IMR-90 (cell line): Measurements from ENCODE around the gene FAM89A. TPM values are rescaled to one million over a fixed set of nuclear protein-coding genes. Genes with fewer than 3 reads are reported as not detected.

Experiments used
- ATAC-seq: fragments of 200-7000 bp; cut with Tn5 transposase; 2 replicates; pipeline ENCODE4 v1.9.1; 2020; ENCODE audit warnings: low read depth, mild to moderate bottlenecking, moderate library complexity
- BruUV-seq: library from RNA; stranded (reverse); fragments of 400-500 nt; replicated peaks from 2 replicates; lab custom pipeline; 2021; lab: Mats Ljungman, UMichigan
- CTCF ChIA-PET: fragments of 300-600 bp; formaldehyde crosslinking; extraction: SDS; loops from one replicate; lab custom pipeline; 2021; ENCODE audit warnings: antibody characterized with exemption; lab: Yijun Ruan, JAX
- POLR2A ChIA-PET: fragments of 300-600 bp; sonication (Branson Sonifier 250); formaldehyde crosslinking; loops from one replicate; lab custom pipeline; 2022; ENCODE audit warnings: antibody characterized with exemption; ENCODE audit not compliant: unreplicated experiment; lab: Charles Lee
- DNase-seq: peaks from one replicate; pipeline ENCODE4 v3.0.0; 2013
- H2AFZ ChIP-seq: replicated peaks from 2 replicates; pipeline ENCODE3; 2013; ENCODE audit warnings: low read length, mild to moderate bottlenecking; ENCODE audit not compliant: poor library complexity
- H2AK5ac ChIP-seq: 2 replicates; pipeline ENCODE4 v1.6.1; 2013; ENCODE audit warnings: low read depth, low read length, inconsistent platforms
- H2AK9ac ChIP-seq: replicated peaks from 2 replicates; pipeline ENCODE3; 2013; ENCODE audit warnings: mild to moderate bottlenecking, low read depth, low read length, moderate library complexity; ENCODE audit not compliant: poor library complexity
- H2BK120ac ChIP-seq: 2 replicates; pipeline ENCODE4 v1.6.1; 2013; ENCODE audit warnings: low read depth, low read length, inconsistent platforms
- H2BK15ac ChIP-seq: 3 replicates; pipeline ENCODE4 v1.6.1; 2013; ENCODE audit warnings: low read depth, low read length, inconsistent platforms
- H2BK20ac ChIP-seq: 2 replicates; pipeline ENCODE4 v1.6.1; 2013; ENCODE audit warnings: low read depth, mild to moderate bottlenecking, inconsistent platforms, low read length, moderate library complexity
- H2BK5ac ChIP-seq: 2 replicates; pipeline ENCODE4 v1.6.1; 2013; ENCODE audit warnings: mild to moderate bottlenecking, low read depth, low read length, inconsistent platforms; ENCODE audit not compliant: poor library complexity, severe bottlenecking
- H3K14ac ChIP-seq: replicated peaks from 2 replicates; pipeline ENCODE4 v1.6.1; 2013; ENCODE audit warnings: low read depth, low read length, inconsistent platforms
- H3K18ac ChIP-seq: 2 replicates; pipeline ENCODE4 v1.6.1; 2013; ENCODE audit warnings: low read depth, low read length, control low read depth
- H3K23ac ChIP-seq: 2 replicates; pipeline ENCODE4 v1.6.1; 2013; ENCODE audit warnings: low read depth, low read length, inconsistent platforms
- H3K27ac ChIP-seq: 2 replicates; pipeline ENCODE4 v1.5.1; 2013; ENCODE audit warnings: mild to moderate bottlenecking, control low read depth, low read length; ENCODE audit not compliant: insufficient read depth
- H3K27me3 ChIP-seq: 2 replicates; pipeline ENCODE4 v1.6.1; 2013; ENCODE audit warnings: low read length; ENCODE audit not compliant: control insufficient read depth, insufficient read depth
- H3K36me3 ChIP-seq: 2 replicates; pipeline ENCODE4 v1.6.1; 2013; ENCODE audit warnings: low read length, mixed read lengths; ENCODE audit not compliant: control insufficient read depth, insufficient read depth
- H3K4ac ChIP-seq: 2 replicates; pipeline ENCODE4 v1.6.1; 2013; ENCODE audit warnings: low read depth, low read length, inconsistent platforms
- H3K4me1 ChIP-seq: 2 replicates; pipeline ENCODE4 v1.6.1; 2013; ENCODE audit warnings: low read length, mixed read lengths; ENCODE audit not compliant: control insufficient read depth, insufficient read depth
- H3K4me2 ChIP-seq: 2 replicates; pipeline ENCODE4 v1.6.1; 2013; ENCODE audit warnings: low read depth, mild to moderate bottlenecking, control low read depth, low read length, moderate library complexity
- H3K4me3 ChIP-seq: 2 replicates; pipeline ENCODE4 v1.5.1; 2013; ENCODE audit warnings: low read depth, mild to moderate bottlenecking, control low read depth, low read length, moderate library complexity; ENCODE audit not compliant: insufficient read depth
- H3K56ac ChIP-seq: 2 replicates; pipeline ENCODE4 v1.6.1; 2013; ENCODE audit warnings: low read length, inconsistent platforms; ENCODE audit not compliant: insufficient read depth; ENCODE audit errors: extremely low read depth
- H3K79me1 ChIP-seq, 2 experiments: 2 replicates each; pipeline ENCODE4 v1.6.1; 2013; ENCODE audit warnings: low read length in 2 of 2, inconsistent platforms in 1 of 2, low read depth in 1 of 2
- H3K9ac ChIP-seq: 2 replicates; pipeline ENCODE4 v1.6.1; 2013; ENCODE audit warnings: low read depth, low read length, control low read depth
- H3K9me1 ChIP-seq: 2 replicates; pipeline ENCODE4 v1.6.1; 2013; ENCODE audit warnings: low read length, inconsistent platforms; ENCODE audit not compliant: insufficient read depth
- H3K9me3 ChIP-seq: 2 replicates; pipeline ENCODE4 v1.6.1; 2013; ENCODE audit warnings: low read length; ENCODE audit not compliant: control insufficient read depth, insufficient read depth
- H4K20me1 ChIP-seq: 2 replicates; pipeline ENCODE4 v1.6.1; 2013; ENCODE audit warnings: low read length, inconsistent platforms; ENCODE audit not compliant: insufficient read depth
- H4K5ac ChIP-seq: 2 replicates; pipeline ENCODE4 v1.6.1; 2013; ENCODE audit warnings: mild to moderate bottlenecking, low read depth, low read length, control low read depth
- H4K8ac ChIP-seq, 2 experiments: 2 replicates each; pipeline ENCODE4 v1.6.1; 2013; ENCODE audit warnings: low read depth in 2 of 2, low read length in 2 of 2, control low read depth in 1 of 2, inconsistent platforms in 1 of 2
- H4K91ac ChIP-seq: 2 replicates; pipeline ENCODE4 v1.6.1; 2013; ENCODE audit warnings: low read depth, low read length, inconsistent platforms; ENCODE audit not compliant: insufficient read depth
- BHLHE40 ChIP-seq: fragments of 150-350 bp; IDR thresholded peaks from 2 replicates; pipeline ENCODE4 v1.6.1; 2016; ENCODE audit warnings: mild to moderate bottlenecking, low read depth, low read length
- POLR2A ChIP-seq: IDR thresholded peaks from 2 replicates; pipeline ENCODE4 v1.6.1; 2012; ENCODE audit warnings: mild to moderate bottlenecking, low read depth, low read length
- RAD21 ChIP-seq: IDR thresholded peaks from 2 replicates; pipeline ENCODE4 v1.6.1; 2012; ENCODE audit warnings: low read length, improper control_type of control experiment
- WGBS, 2 experiments: methylation state at CpG; one replicate each; pipeline versions ENCODE4 v1.1.5 to v1.1.7; 2013; ENCODE audit warnings: missing lambda C conversion rate in 2 of 2; ENCODE audit not compliant: insufficient read length in 1 of 2; ENCODE audit errors: extremely low coverage in 2 of 2; 5-methylcytosine and 5-hydroxymethylcytosine counted together
- dilution Hi-C: fragments of 300-500 bp; cut with HindIII; formaldehyde crosslinking; loops from one replicate; pipeline ENCODE4 v1.14.3; 2018; ENCODE audit warnings: low sequenced_read_pairs; ENCODE audit not compliant: unreplicated experiment
- in situ Hi-C: fragments of 300-500 bp; cut with MboI; formaldehyde crosslinking; loops from 3 replicates; pipeline ENCODE4 v1.14.3; 2019; ENCODE audit warnings: low sequenced_read_pairs, inconsistent platforms, mixed read lengths
- intact Hi-C: fragments of 100-400 bp; cut with micrococcal nuclease; formaldehyde crosslinking; loops from 2 replicates; pipeline ENCODE4 v1.10.0; 2022
- polyA plus RNA-seq, 3 experiments: library from polyadenylated mRNA; depleted of rRNA; stranded (reverse); fragments of >200 nt; gene quantifications; 2 replicates each; pipeline ENCODE4 v1.2.3, GENCODE V29; 2012; ENCODE audit warnings: low replicate concordance in 1 of 3
- total RNA-seq: library from RNA; depleted of rRNA; stranded (reverse); fragments of >200 nt; gene quantifications from 2 replicates; pipeline ENCODE4 v1.2.3, GENCODE V29; 2012

The FAM89A gene
- total and polyA plus RNA-seq, 2 of the 4 experiments (the other 2 are of a cell fraction), result 6.8 to 8.1 TPM

GRCh38 chr1:231041719-231042261 is 1.7 kb upstream of the FAM89A start:
- BruUV-seq, result no TSS peak
- Histone ChIP-seq H4K20me1 (no peaks in the 10 kb centered on the region), H3K36me3 (no peaks in the 10 kb centered on the region), H3K9me3 (peaks cover 9% of the 10 kb centered on the region), H3K4me1 (peaks cover 7% of the 10 kb centered on the region; the same call in 1 of the 2 replicates), H2AK9ac (no peak overlapping the region), H2BK20ac (no peak overlapping the region), H2BK120ac (no peak overlapping the region), H3K4me3 (no peak overlapping the region), H3K9me1 (no peaks in the 10 kb centered on the region), H4K8ac (no peak overlapping the region), H3K27me3 (peaks cover 16% of the 10 kb centered on the region), H3K56ac (no peak overlapping the region), H3K79me1 (peaks cover 0 to 4% of the 10 kb centered on the region in 2 experiments; a peak in 1 of 4 replicates), H3K18ac (no peak overlapping the region), H3K14ac (no peak overlapping the region), H3K27ac (no peak overlapping the region), H3K4me2 (no peak overlapping the region), H4K5ac (no peak overlapping the region), H2BK15ac (no peak overlapping the region), H2AFZ (no peak overlapping the region), H3K23ac (no peak overlapping the region), H2BK5ac (no peak overlapping the region), H2AK5ac (no peak overlapping the region), H3K9ac (no peak overlapping the region), H4K91ac (no peak overlapping the region), H3K4ac (no peak overlapping the region)
- no peak for TF ChIP-seq POLR2A
- no peak for TF ChIP-seq RAD21
- no peak for TF ChIP-seq BHLHE40
- no CpG with 5 or more reads among the region's 9 CpGs for WGBS, 2 experiments
- DNase-seq, result no peak
- in situ Hi-C loops, result no loop called here
- dilution Hi-C loops, result no loop called here
- ChIA-PET CTCF (no interaction called here), POLR2A (interaction anchor here (1.1 kb wide), 1 partner anchor 12 kb away, joined by 3 read pairs; no protein-coding TSS in a partner anchor)
- ATAC-seq, result no peak
- intact Hi-C loops, result loop anchor here (5.0 kb wide), 1 partner anchor 174 kb away; the partner anchor contains the start of gene C1orf198
